ENCODE data around the gene NAALADL2. TPM values are rescaled to one million over a fixed set of nuclear protein-coding genes. Genes with fewer than 3 reads are reported as not detected.
A peak's percentile ranks its signal among the peaks of the same experiment; 100 is the strongest.

Gene NAALADL2
- total RNA-seq, 1 donor from 2014 or later: 34.2 TPM

GRCh38 chr3:175200391-175201095, 341.4 kb downstream of the NAALADL2 start:
- no peak for DNase-seq (ENCODE audit: low spot score)

- no peak for DNase-seq (ENCODE audit: low spot score)
These were observed 348.2 kb downstream of the NAALADL2 start for GRCh38 chr3:175207361-175207760.

GRCh38 chr3:175208326-175208725, 349.2 kb downstream of the NAALADL2 start:
- DNase-seq (ENCODE audit: low spot score): no peak

GRCh38 chr3:175211466-175211865, 352.3 kb downstream of the NAALADL2 start:
- DNase-seq (ENCODE audit: low spot score): no peak

- no peak for DNase-seq (ENCODE audit: low spot score)
These were observed 353.8 kb downstream of the NAALADL2 start for GRCh38 chr3:175212896-175213295.

- no peak for DNase-seq (ENCODE audit: low spot score)
These were observed 355.1 kb downstream of the NAALADL2 start for GRCh38 chr3:175214216-175214615.

GRCh38 chr3:175215833-175216232, 356.7 kb downstream of the NAALADL2 start:
- no peak for DNase-seq (ENCODE audit: low spot score)

- no peak for DNase-seq (ENCODE audit: low spot score)
These were observed 363.2 kb downstream of the NAALADL2 start for GRCh38 chr3:175222356-175222755.

GRCh38 chr3:175224051-175224450, 364.9 kb downstream of the NAALADL2 start:
- peak; percentile 89 for DNase-seq (ENCODE audit: low spot score)

- DNase-seq (ENCODE audit: low spot score): no peak
These were observed 367.3 kb downstream of the NAALADL2 start for GRCh38 chr3:175226444-175226843.

- DNase-seq (ENCODE audit: low spot score): no peak
These were observed 368.0 kb downstream of the NAALADL2 start for GRCh38 chr3:175227126-175227525.

- no peak for DNase-seq (ENCODE audit: low spot score)
These were observed 375.1 kb downstream of the NAALADL2 start for GRCh38 chr3:175233957-175234940.

GRCh38 chr3:175238801-175239200, 379.7 kb downstream of the NAALADL2 start:
- no peak for DNase-seq (ENCODE audit: low spot score)

- no peak for DNase-seq (ENCODE audit: low spot score)
These were observed 381.8 kb downstream of the NAALADL2 start for GRCh38 chr3:175240921-175241320.

- DNase-seq (ENCODE audit: low spot score): no peak
These were observed 383.1 kb downstream of the NAALADL2 start for GRCh38 chr3:175242243-175242642.

- no peak for DNase-seq (ENCODE audit: low spot score)
These were observed 387.1 kb downstream of the NAALADL2 start for GRCh38 chr3:175246234-175246633.

- no peak for DNase-seq (ENCODE audit: low spot score)
These were observed 387.6 kb downstream of the NAALADL2 start for GRCh38 chr3:175246766-175247165.

- DNase-seq (ENCODE audit: low spot score): no peak
These were observed 388.5 kb downstream of the NAALADL2 start for GRCh38 chr3:175247629-175248028.

- DNase-seq (ENCODE audit: low spot score): no peak
These were observed 389.7 kb downstream of the NAALADL2 start for GRCh38 chr3:175248832-175249231.

GRCh38 chr3:175255698-175256097, 396.6 kb downstream of the NAALADL2 start:
- no peak for DNase-seq (ENCODE audit: low spot score)

GRCh38 chr3:175257123-175257522, 398.0 kb downstream of the NAALADL2 start:
- no peak for DNase-seq (ENCODE audit: low spot score)

GRCh38 chr3:175258763-175259162, 399.6 kb downstream of the NAALADL2 start:
- no peak for DNase-seq (ENCODE audit: low spot score)
